Measurements from ENCODE around the gene ZFYVE21.

Gene ZFYVE21

DNA sequence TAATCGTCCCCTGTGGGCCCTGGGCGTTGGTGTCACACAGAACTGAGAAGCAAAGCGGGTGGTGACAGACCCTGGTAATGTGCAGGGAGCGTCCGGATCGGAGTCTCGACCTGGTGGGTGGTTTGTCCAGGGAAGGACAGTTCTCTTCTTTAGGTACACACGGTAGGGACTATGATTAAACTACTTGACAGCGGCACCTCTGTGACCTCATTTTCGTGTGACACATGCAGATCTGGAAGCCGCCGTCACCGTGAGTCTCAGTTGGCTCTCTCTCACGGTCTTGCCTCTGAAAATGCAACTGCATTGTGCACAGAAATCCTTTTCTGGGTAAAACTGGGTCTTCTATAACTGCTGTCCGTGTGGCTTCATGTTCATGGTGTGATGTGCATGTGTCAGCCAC is 32.5 kb upstream of the ZFYVE21 start:
- TF ChIP-seq, protein P1, sequence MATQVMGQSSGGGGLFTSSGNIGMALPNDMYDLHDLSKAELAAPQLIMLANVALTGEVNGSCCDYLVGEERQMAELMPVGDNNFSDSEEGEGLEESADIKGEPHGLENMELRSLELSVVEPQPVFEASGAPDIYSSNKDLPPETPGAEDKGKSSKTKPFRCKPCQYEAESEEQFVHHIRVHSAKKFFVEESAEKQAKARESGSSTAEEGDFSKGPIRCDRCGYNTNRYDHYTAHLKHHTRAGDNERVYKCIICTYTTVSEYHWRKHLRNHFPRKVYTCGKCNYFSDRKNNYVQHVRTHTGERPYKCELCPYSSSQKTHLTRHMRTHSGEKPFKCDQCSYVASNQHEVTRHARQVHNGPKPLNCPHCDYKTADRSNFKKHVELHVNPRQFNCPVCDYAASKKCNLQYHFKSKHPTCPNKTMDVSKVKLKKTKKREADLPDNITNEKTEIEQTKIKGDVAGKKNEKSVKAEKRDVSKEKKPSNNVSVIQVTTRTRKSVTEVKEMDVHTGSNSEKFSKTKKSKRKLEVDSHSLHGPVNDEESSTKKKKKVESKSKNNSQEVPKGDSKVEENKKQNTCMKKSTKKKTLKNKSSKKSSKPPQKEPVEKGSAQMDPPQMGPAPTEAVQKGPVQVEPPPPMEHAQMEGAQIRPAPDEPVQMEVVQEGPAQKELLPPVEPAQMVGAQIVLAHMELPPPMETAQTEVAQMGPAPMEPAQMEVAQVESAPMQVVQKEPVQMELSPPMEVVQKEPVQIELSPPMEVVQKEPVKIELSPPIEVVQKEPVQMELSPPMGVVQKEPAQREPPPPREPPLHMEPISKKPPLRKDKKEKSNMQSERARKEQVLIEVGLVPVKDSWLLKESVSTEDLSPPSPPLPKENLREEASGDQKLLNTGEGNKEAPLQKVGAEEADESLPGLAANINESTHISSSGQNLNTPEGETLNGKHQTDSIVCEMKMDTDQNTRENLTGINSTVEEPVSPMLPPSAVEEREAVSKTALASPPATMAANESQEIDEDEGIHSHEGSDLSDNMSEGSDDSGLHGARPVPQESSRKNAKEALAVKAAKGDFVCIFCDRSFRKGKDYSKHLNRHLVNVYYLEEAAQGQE (IDR thresholded peaks at IDR 0.05; ENCODE audit: insufficient replicate concordance, low read depth), result no peak
- no peak for TF ChIP-seq POLR2AphosphoS5 (IDR thresholded peaks at IDR 0.05; ENCODE audit: low read depth)
- TF ChIP-seq, protein P2, sequence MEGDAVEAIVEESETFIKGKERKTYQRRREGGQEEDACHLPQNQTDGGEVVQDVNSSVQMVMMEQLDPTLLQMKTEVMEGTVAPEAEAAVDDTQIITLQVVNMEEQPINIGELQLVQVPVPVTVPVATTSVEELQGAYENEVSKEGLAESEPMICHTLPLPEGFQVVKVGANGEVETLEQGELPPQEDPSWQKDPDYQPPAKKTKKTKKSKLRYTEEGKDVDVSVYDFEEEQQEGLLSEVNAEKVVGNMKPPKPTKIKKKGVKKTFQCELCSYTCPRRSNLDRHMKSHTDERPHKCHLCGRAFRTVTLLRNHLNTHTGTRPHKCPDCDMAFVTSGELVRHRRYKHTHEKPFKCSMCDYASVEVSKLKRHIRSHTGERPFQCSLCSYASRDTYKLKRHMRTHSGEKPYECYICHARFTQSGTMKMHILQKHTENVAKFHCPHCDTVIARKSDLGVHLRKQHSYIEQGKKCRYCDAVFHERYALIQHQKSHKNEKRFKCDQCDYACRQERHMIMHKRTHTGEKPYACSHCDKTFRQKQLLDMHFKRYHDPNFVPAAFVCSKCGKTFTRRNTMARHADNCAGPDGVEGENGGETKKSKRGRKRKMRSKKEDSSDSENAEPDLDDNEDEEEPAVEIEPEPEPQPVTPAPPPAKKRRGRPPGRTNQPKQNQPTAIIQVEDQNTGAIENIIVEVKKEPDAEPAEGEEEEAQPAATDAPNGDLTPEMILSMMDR (IDR thresholded peaks at IDR 0.05; ENCODE audit: insufficient read depth, low read length), result no peak
- TF ChIP-seq GABPA (IDR thresholded peaks at IDR 0.05; ENCODE audit: low read depth), result no peak
- no peak for TF ChIP-seq SPI1 (IDR thresholded peaks at IDR 0.05; ENCODE audit: borderline replicate concordance, low read depth)
- DNase-seq (ENCODE audit: low read depth in 1 of 2, low spot score in 1 of 2), result no peak
- Histone ChIP-seq H3K4me3 (replicated peaks; ENCODE audit: insufficient read depth, low read length) (no peak overlapping the region), H3K27me3 (ENCODE audit: insufficient read depth, poor library complexity, severe bottlenecking) (no peaks in the 10 kb centered on the region), H3K27ac (replicated peaks) (no peak overlapping the region)

DNA sequence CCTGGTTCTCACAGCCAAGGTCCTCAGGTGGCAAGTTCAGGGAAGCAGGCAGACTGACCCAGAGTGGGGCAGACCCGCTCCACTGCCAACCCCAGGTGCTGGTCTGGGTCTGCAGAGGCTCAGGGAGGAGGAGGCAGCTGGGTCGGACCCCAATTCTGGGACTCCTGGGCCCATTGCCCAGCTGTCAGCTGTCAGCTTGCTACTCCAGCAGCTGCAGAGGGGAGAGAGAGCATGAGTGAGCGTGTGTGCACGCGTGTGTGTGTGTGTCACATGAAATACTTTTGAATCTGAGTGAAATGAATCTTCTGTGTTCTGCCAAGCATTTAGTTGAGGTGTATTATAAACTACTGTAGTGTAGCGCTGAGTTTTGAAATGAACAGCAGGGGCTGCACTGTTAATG is 31.1 kb upstream of the ZFYVE21 start:
- no peak overlapping the region for H3K4me3 ChIP-seq (replicated peaks; ENCODE audit: insufficient read depth, low read length)
- H3K27me3 ChIP-seq (ENCODE audit: insufficient read depth, poor library complexity, severe bottlenecking), result no peaks in the 10 kb centered on the region
- no peak overlapping the region for H3K27ac ChIP-seq (replicated peaks)
- DNase-seq (ENCODE audit: low read depth in 1 of 2, low spot score in 1 of 2), result no peak
- TF ChIP-seq, protein P1 (IDR thresholded peaks at IDR 0.05; ENCODE audit: insufficient replicate concordance, low read depth), result no peak
- TF ChIP-seq POLR2AphosphoS5 (IDR thresholded peaks at IDR 0.05; ENCODE audit: low read depth) (no peak), SPI1 (IDR thresholded peaks at IDR 0.05; ENCODE audit: borderline replicate concordance, low read depth) (no peak), GABPA (IDR thresholded peaks at IDR 0.05; ENCODE audit: low read depth) (no peak)
- TF ChIP-seq, protein P2 (IDR thresholded peaks at IDR 0.05; ENCODE audit: insufficient read depth, low read length), result no peak

DNA sequence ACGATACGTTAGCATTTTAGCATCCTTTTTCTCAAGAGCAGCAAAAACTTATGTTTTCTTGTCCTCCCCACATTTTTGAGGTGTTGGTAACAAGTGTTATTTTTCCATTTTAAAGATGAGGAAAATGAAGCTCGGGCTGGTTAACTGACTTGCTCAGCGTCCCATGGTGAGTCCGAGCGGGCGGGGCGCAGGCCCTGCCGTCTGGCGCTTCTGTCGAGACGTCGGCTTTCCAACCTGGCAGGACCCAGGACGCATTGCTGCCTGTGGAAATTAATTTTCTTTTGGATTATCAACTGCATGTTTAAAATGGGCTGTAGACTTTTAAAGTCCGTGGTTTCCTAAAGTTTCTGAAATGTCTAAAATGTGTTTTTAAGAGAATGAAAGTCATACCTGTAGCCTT is 30.7 kb upstream of the ZFYVE21 start:
- no peak overlapping the region for H3K27ac ChIP-seq (replicated peaks)
- no peaks in the 10 kb centered on the region for H3K27me3 ChIP-seq (ENCODE audit: insufficient read depth, poor library complexity, severe bottlenecking)
- no peak for DNase-seq (ENCODE audit: low read depth in 1 of 2, low spot score in 1 of 2)
- no peak for TF ChIP-seq SPI1 (IDR thresholded peaks at IDR 0.05; ENCODE audit: borderline replicate concordance, low read depth)
- no peak for TF ChIP-seq POLR2AphosphoS5 (IDR thresholded peaks at IDR 0.05; ENCODE audit: low read depth)
- TF ChIP-seq, protein P2 (IDR thresholded peaks at IDR 0.05; ENCODE audit: insufficient read depth, low read length), result no peak
- TF ChIP-seq GABPA (IDR thresholded peaks at IDR 0.05; ENCODE audit: low read depth), result no peak
- TF ChIP-seq, protein P1 (IDR thresholded peaks at IDR 0.05; ENCODE audit: insufficient replicate concordance, low read depth), result no peak
- H3K4me3 ChIP-seq (replicated peaks; ENCODE audit: insufficient read depth, low read length), result no peak overlapping the region

Data from HL-60 (cell line).